GM18861 (cell line): ENCODE results near the gene WNK2.
"Not testable (repeated sequence)": the region's sequence is repeated elsewhere in the genome, so short reads cannot be mapped to it uniquely, and the experiment has no call there.

Experiments used
- ATAC-seq: cut with Tn5 transposase; IDR thresholded peaks from one replicate; pipeline ENCODE4 v1.9.1; 2021; ENCODE audit not compliant: unreplicated experiment

The WNK2 gene

GRCh38 chr9:93361995-93362394, 178.1 kb downstream of the WNK2 start:
- no peak for ATAC-seq

DNA sequence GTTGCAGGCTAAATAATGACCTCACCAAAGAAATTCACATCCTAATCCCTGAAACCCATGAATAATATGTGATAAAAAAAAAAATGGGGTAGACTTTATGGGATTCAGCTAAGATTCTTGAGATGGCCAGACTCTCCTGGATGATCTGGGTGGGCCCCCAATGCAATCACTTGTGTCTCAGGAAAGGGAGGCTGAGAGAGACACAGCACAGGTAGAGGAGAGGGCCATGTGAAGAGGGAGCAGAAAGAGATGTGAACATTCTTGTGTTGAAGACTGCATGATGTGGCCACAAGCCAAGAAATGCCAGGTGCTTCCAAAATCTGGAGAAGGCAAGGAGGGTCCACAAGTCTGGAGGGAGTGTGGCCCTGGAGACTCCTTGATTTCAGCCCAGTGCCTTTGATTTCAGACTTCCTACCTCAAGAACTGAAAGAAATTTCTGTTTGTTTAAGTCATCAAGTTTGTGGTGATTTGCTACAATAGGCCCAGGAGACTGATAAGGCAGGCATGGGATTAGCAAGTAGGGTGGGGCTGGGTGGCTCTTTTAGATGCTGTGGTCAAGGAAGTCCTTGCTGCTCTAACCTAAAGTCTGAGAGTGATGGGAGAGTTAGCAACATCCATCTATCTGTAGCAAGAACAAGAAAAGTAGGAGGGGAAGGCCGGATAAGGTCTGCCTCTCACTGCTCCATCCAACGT, 180.9 kb downstream of the WNK2 start:
- no peak for ATAC-seq

DNA sequence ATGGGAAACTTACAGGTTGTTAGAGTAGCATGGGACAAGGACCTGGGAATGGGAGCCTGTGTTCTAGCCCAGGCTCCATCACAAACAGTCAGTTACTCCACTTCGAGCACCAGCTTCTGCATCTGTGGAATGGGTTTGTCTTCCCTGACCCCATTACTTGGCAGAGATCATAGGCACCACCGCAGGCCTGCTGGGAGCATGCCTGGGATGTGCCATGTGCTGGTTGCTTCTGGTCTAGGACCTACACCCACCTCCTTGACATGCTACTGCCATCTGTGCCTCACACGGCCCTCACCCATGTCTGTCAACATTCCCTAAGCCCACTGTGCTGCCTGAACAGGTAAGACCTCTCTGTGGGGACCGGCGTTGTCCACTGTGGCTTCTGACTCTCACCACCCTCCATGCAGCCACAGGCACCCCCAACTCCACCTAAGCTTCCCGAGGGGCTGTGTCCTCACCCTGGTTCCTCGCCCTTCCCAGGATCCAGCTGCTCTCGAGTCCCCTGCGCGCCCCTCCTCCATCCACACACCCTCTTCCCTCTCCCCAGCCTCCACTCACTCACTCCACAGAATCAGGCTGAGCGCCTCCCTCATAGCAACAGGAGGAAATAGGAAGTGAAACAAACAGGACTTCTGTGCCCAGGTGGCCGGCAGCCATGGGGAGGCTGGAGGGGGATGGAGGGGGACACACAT, 181.6 kb downstream of the WNK2 start:
- ATAC-seq = no peak

GRCh38 chr9:93366119-93366447, 182.1 kb downstream of the WNK2 start:
- no peak for ATAC-seq

- not testable (repeated sequence) for ATAC-seq
Observed at GRCh38 chr9:93366486-93366885, 182.5 kb downstream of the WNK2 start.

DNA sequence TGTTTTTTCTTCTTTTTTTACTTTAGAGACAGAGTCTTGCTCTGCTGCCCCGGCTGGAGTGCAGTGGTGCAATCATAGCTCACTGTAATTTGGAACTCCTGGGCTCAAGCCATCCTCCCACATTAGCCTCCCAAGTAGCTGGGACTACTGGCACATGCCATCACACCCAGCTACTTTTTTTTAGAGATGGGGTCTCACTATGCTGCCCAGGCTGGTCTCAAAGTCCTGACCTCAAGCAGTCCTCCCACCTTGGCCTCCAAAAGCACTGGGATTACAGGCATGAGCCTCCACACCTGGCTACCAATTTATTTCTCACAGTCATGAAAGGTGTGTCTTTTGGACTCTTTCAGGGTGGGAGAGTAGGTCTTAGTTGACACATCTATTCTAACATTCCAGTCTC, 184.5 kb downstream of the WNK2 start:
- no peak for ATAC-seq

- ATAC-seq = no peak
Observed at GRCh38 chr9:93369686-93370085, 185.7 kb downstream of the WNK2 start.
